Stimulated activated CD4-positive, alpha-beta T cell treated with anti-CD3 and anti-CD28 coated beads, Interleukin-12 subunit alpha, Interleukin-12 subunit beta, amount 100 ng/mL, for 4 hours (primary cell): ENCODE data around the gene GOLGA8O.
"Not testable (repeated sequence)": the region's sequence is repeated elsewhere in the genome, so short reads cannot be mapped to it uniquely, and the experiment has no call there.

Experiments used
- DNase-seq: peaks from one replicate; pipeline ENCODE4 v3.0.0-alpha.2; 2020

The GOLGA8O gene

GRCh38 chr15:32455534-32455933, at the start of gene GOLGA8O:
Gene GOLGA8O (minus strand): TSS chr15:32455634. CDS start chr15:32455536, 98 bp downstream.
- not testable (repeated sequence) for DNase-seq

GRCh38 chr15:32504152-32504811, 48.8 kb upstream of the GOLGA8O start:
- not testable (repeated sequence) for DNase-seq

- DNase-seq = not testable (repeated sequence)
Measured at GRCh38 chr15:32502946-32503345, 47.5 kb upstream of the GOLGA8O start.

GRCh38 chr15:32492768-32493167, 37.3 kb upstream of the GOLGA8O start:
- not testable (repeated sequence) for DNase-seq

GRCh38 chr15:32486474-32486873, 31.0 kb upstream of the GOLGA8O start:
- DNase-seq = not testable (repeated sequence)

GRCh38 chr15:32483377-32483776, 27.9 kb upstream of the GOLGA8O start:
- not testable (repeated sequence) for DNase-seq

- DNase-seq = not testable (repeated sequence)
Measured at GRCh38 chr15:32481683-32482082, 26.2 kb upstream of the GOLGA8O start.

GRCh38 chr15:32468076-32468475, 12.6 kb upstream of the GOLGA8O start:
- DNase-seq = not testable (repeated sequence)

GRCh38 chr15:32440445-32440977, 14.9 kb downstream of the GOLGA8O start:
- not testable (repeated sequence) for DNase-seq

GRCh38 chr15:32434102-32434963, 21.1 kb downstream of the GOLGA8O start:
- DNase-seq = not testable (repeated sequence)

GRCh38 chr15:32427635-32428034, 27.8 kb downstream of the GOLGA8O start:
- not testable (repeated sequence) for DNase-seq

GRCh38 chr15:32426511-32426910, 28.9 kb downstream of the GOLGA8O start:
- not testable (repeated sequence) for DNase-seq

- not testable (repeated sequence) for DNase-seq
Measured at GRCh38 chr15:32407903-32408302, 47.5 kb downstream of the GOLGA8O start.

- DNase-seq = not testable (repeated sequence)
Measured at GRCh38 chr15:32403192-32403591, 52.2 kb downstream of the GOLGA8O start, which contains the start of gene GOLGA8K. Gene GOLGA8K (minus strand): TSS chr15:32403292. CDS start chr15:32403194, 98 bp downstream.

- DNase-seq = not testable (repeated sequence)
Measured at GRCh38 chr15:32396522-32396921, 58.9 kb downstream of the GOLGA8O start.
